Ectodermal cell (in vitro differentiated cells): Measurements from ENCODE around the gene KAT14. TPM values are rescaled to one million over a fixed set of nuclear protein-coding genes. Genes with fewer than 3 reads are reported as not detected.
A peak's percentile ranks its signal among the peaks of the same experiment; 100 is the strongest.
"Not testable (repeated sequence)": the region's sequence is repeated elsewhere in the genome, so short reads cannot be mapped to it uniquely, and the experiment has no call there.

ENCODE experiments used
- H3K27ac ChIP-seq: 2 replicates; pipeline ENCODE4 v1.7.0; 2013; ENCODE audit warnings: mild to moderate bottlenecking, low read depth, low read length; ENCODE audit not compliant: insufficient read depth, poor library complexity, severe bottlenecking
- H3K27me3 ChIP-seq: 2 replicates; pipeline ENCODE4 v1.7.0; 2013; ENCODE audit warnings: mild to moderate bottlenecking, low read length; ENCODE audit not compliant: insufficient read depth, control insufficient read depth, poor library complexity, severe bottlenecking
- H3K36me3 ChIP-seq: one replicate; pipeline ENCODE4 v1.7.0; 2013; ENCODE audit warnings: low read length; ENCODE audit not compliant: control insufficient read depth, insufficient read depth
- H3K4me1 ChIP-seq: one replicate; pipeline ENCODE4 v1.7.0; 2013; ENCODE audit warnings: low read length; ENCODE audit not compliant: control insufficient read depth, insufficient read depth
- H3K4me3 ChIP-seq: 2 replicates; pipeline ENCODE4 v1.7.0; 2013; ENCODE audit warnings: low read depth, low read length, control low read depth; ENCODE audit not compliant: insufficient read depth
- H3K9me3 ChIP-seq: 2 replicates; pipeline ENCODE4 v1.7.0; 2013; ENCODE audit warnings: mild to moderate bottlenecking, low read length, moderate library complexity; ENCODE audit not compliant: control insufficient read depth
- WGBS, 2 experiments: methylation state at CpG; one replicate each; pipeline ENCODE4 v1.1.7; 2013; ENCODE audit warnings: missing lambda C conversion rate in 2 of 2; 5-methylcytosine and 5-hydroxymethylcytosine counted together
- polyA plus RNA-seq, 4 experiments: library from polyadenylated mRNA; stranded (reverse); fragments of 50-300 nt; gene quantifications; one replicate each; pipeline ENCODE4 v1.2.3, GENCODE V29; 2013

KAT14 gene
- 42.4 TPM for polyA plus RNA-seq (2013, experiment 1 of 4)
- 39.3 TPM for polyA plus RNA-seq (2013, experiment 2 of 4)
- polyA plus RNA-seq (2013, experiment 3 of 4): 26.7 TPM
- polyA plus RNA-seq (2013, experiment 4 of 4): 30.0 TPM

- Histone ChIP-seq H3K9me3 (no peaks in the 10 kb centered on the region), H3K4me1 (peaks cover 10% of the 10 kb centered on the region), H3K27me3 (peaks cover 5% of the 10 kb centered on the region), H3K4me3 (peak within 1 kb of the TSS; percentile 90), H3K36me3 (peaks cover 4% of the 10 kb centered on the region), H3K27ac (peak within 1 kb of the TSS; percentile 60)
- WGBS, 2 experiments: 1% methylated on average over 87 of the region's 87 CpGs
These were observed at the start of gene KAT14, which contains the start of gene PET117 for GRCh38 chr20:18137412-18138265. TSS of gene KAT14 (plus strand) at chr20:18137863. CDS start at chr20:18142661, 4,798 bp downstream. TSS of gene PET117 (plus strand) at chr20:18137863. CDS start at chr20:18137956, 93 bp downstream.

GRCh38 chr20:18088298-18088697 lies 49.4 kb upstream of the KAT14 start:
- H3K4me1 ChIP-seq, H3K27me3 ChIP-seq, H3K4me3 ChIP-seq, H3K9me3 ChIP-seq, H3K36me3 ChIP-seq, H3K27ac ChIP-seq: not testable (repeated sequence)
- WGBS, 2 experiments: 89 to 95% methylated on average over 3 of the region's 3 CpGs

GRCh38 chr20:18088841-18089240 lies 48.8 kb upstream of the KAT14 start:
- not testable (repeated sequence) for H3K27ac ChIP-seq, H3K4me3 ChIP-seq, H3K9me3 ChIP-seq, H3K4me1 ChIP-seq, H3K27me3 ChIP-seq, H3K36me3 ChIP-seq
- 89 to 91% methylated on average over 11 of the region's 11 CpGs for WGBS, 2 experiments

GRCh38 chr20:18090044-18090443 lies 47.6 kb upstream of the KAT14 start:
- Histone ChIP-seq H3K36me3 (no peaks in the 10 kb centered on the region), H3K4me1 (no peaks in the 10 kb centered on the region), H3K27me3 (no peaks in the 10 kb centered on the region), H3K9me3 (no peaks in the 10 kb centered on the region), H3K27ac (no peak overlapping the region), H3K4me3 (no peak overlapping the region)
- WGBS, 2 experiments: 73 to 76% methylated on average over 3 of the region's 3 CpGs

- Histone ChIP-seq H3K9me3 (no peaks in the 10 kb centered on the region), H3K4me1 (no peaks in the 10 kb centered on the region), H3K27ac (no peak overlapping the region), H3K27me3 (no peaks in the 10 kb centered on the region), H3K4me3 (no peak overlapping the region), H3K36me3 (no peaks in the 10 kb centered on the region)
- WGBS, 2 experiments: 94 to 96% methylated on average over 10 of the region's 10 CpGs
These were observed 47.2 kb upstream of the KAT14 start for GRCh38 chr20:18090477-18090876.

- Histone ChIP-seq H3K36me3 (no peaks in the 10 kb centered on the region), H3K4me1 (no peaks in the 10 kb centered on the region), H3K9me3 (no peaks in the 10 kb centered on the region), H3K4me3 (no peak overlapping the region), H3K27me3 (no peaks in the 10 kb centered on the region), H3K27ac (no peak overlapping the region)
- 92 to 94% methylated on average over 7 of the region's 7 CpGs for WGBS, 2 experiments
These were observed 46.0 kb upstream of the KAT14 start for GRCh38 chr20:18091623-18092022.

- Histone ChIP-seq H3K9me3 (no peaks in the 10 kb centered on the region), H3K4me1 (no peaks in the 10 kb centered on the region), H3K27me3 (no peaks in the 10 kb centered on the region), H3K4me3 (no peak overlapping the region), H3K36me3 (no peaks in the 10 kb centered on the region), H3K27ac (no peak overlapping the region)
- 90 to 94% methylated on average over 8 of the region's 8 CpGs for WGBS, 2 experiments
These were observed 44.8 kb upstream of the KAT14 start for GRCh38 chr20:18092890-18093289.

GRCh38 chr20:18093388-18093787 lies 44.3 kb upstream of the KAT14 start:
- H3K4me1 ChIP-seq: no peaks in the 10 kb centered on the region
- H3K27ac ChIP-seq: no peak overlapping the region
- no peaks in the 10 kb centered on the region for H3K36me3 ChIP-seq
- H3K4me3 ChIP-seq: no peak overlapping the region
- H3K27me3 ChIP-seq: no peaks in the 10 kb centered on the region
- H3K9me3 ChIP-seq: no peaks in the 10 kb centered on the region
- 91% methylated on average over 10 of the region's 10 CpGs for WGBS, 2 experiments

GRCh38 chr20:18094191-18094590 lies 43.5 kb upstream of the KAT14 start:
- Histone ChIP-seq H3K4me3 (no peak overlapping the region), H3K36me3 (no peaks in the 10 kb centered on the region), H3K27ac (no peak overlapping the region), H3K9me3 (no peaks in the 10 kb centered on the region), H3K4me1 (no peaks in the 10 kb centered on the region), H3K27me3 (no peaks in the 10 kb centered on the region)
- WGBS, 2 experiments: 83 to 85% methylated on average over 4 to 5 of the region's 5 CpGs

- H3K27ac ChIP-seq, H3K27me3 ChIP-seq, H3K9me3 ChIP-seq, H3K36me3 ChIP-seq, H3K4me1 ChIP-seq, H3K4me3 ChIP-seq: not testable (repeated sequence)
- 94 to 95% methylated on average over 11 of the region's 11 CpGs for WGBS, 2 experiments
These were observed 37.1 kb upstream of the KAT14 start for GRCh38 chr20:18100569-18100968.
